ENCODE data around the gene GNAI1. TPM values are rescaled to one million over a fixed set of nuclear protein-coding genes. Genes with fewer than 3 reads are reported as not detected.

GNAI1 gene
- total RNA-seq, 1 donor from 2014 or later = 13.7 TPM

GRCh38 chr7:80129785-80130184, 4.8 kb upstream of the GNAI1 start:
- intact Hi-C loops (cut with micrococcal nuclease) = loop anchor here (10.0 kb wide), 1 partner anchor 145 kb away; no protein-coding TSS in a partner anchor
- DNase-seq (no peak), ATAC-seq (no peak)

- intact Hi-C loops (cut with micrococcal nuclease) = loop anchor here (10.0 kb wide), 1 partner anchor 143 kb away; no protein-coding TSS in a partner anchor
- DNase-seq (no peak), ATAC-seq (no peak)
Observed at GRCh38 chr7:80131675-80132435, 2.8 kb upstream of the GNAI1 start.

- ATAC-seq (no peak), DNase-seq (no peak)
- intact Hi-C loops (cut with micrococcal nuclease) = loop anchor here (10.0 kb wide), 1 partner anchor 142 kb away; no protein-coding TSS in a partner anchor
Observed at GRCh38 chr7:80132594-80132993, 2.0 kb upstream of the GNAI1 start.

GRCh38 chr7:80133361-80134114, 1.1 kb upstream of the GNAI1 start:
- intact Hi-C loops (cut with micrococcal nuclease) = loop anchor here (10.0 kb wide), 1 partner anchor 141 kb away; no protein-coding TSS in a partner anchor
- ATAC-seq (no peak), DNase-seq (no peak)

- ATAC-seq = peak; percentile 30
- no peak for DNase-seq
- intact Hi-C loops (cut with micrococcal nuclease) = loop anchor here (10.0 kb wide), 1 partner anchor 141 kb away; no protein-coding TSS in a partner anchor
Observed at GRCh38 chr7:80134115-80134535, 506 bp upstream of the GNAI1 start.

GRCh38 chr7:80135309-80136104, 876 bp downstream of the GNAI1 start:
- ATAC-seq (peak; percentile 72), DNase-seq (peak; percentile 61)
- intact Hi-C loops (cut with micrococcal nuclease) = loop anchor here (10.0 kb wide), 1 partner anchor 139 kb away; no protein-coding TSS in a partner anchor

GRCh38 chr7:80136261-80137055, 1.8 kb downstream of the GNAI1 start:
- DNase-seq (no peak), ATAC-seq (no peak)
- intact Hi-C loops (cut with micrococcal nuclease) = loop anchor here (10.0 kb wide), 1 partner anchor 138 kb away; no protein-coding TSS in a partner anchor

GRCh38 chr7:80137410-80137809, 2.8 kb downstream of the GNAI1 start:
- ATAC-seq (no peak), DNase-seq (no peak)
- intact Hi-C loops (cut with micrococcal nuclease) = loop anchor here (10.0 kb wide), 1 partner anchor 137 kb away; no protein-coding TSS in a partner anchor

- DNase-seq = no peak
- intact Hi-C loops (cut with micrococcal nuclease) = loop anchor here (10.0 kb wide), 1 partner anchor 136 kb away; no protein-coding TSS in a partner anchor
- ATAC-seq = no peak
Observed at GRCh38 chr7:80139236-80139635, 4.6 kb downstream of the GNAI1 start.

- intact Hi-C loops (cut with micrococcal nuclease) = no loop called here
- DNase-seq = no peak
- ATAC-seq = no peak
Observed at GRCh38 chr7:80140388-80140787, 5.8 kb downstream of the GNAI1 start.

- intact Hi-C loops (cut with micrococcal nuclease) = no loop called here
- no peak for DNase-seq
- no peak for ATAC-seq
Observed at GRCh38 chr7:80141376-80141775, 6.7 kb downstream of the GNAI1 start.

- ATAC-seq (no peak), DNase-seq (no peak)
- intact Hi-C loops (cut with micrococcal nuclease) = no loop called here
Observed at GRCh38 chr7:80142853-80143580, 8.4 kb downstream of the GNAI1 start.

- DNase-seq (no peak), ATAC-seq (no peak)
- intact Hi-C loops (cut with micrococcal nuclease) = no loop called here
Observed at GRCh38 chr7:80145780-80146422, 11.3 kb downstream of the GNAI1 start.

GRCh38 chr7:80146545-80147182, 12.0 kb downstream of the GNAI1 start:
- intact Hi-C loops (cut with micrococcal nuclease) = no loop called here
- no peak for ATAC-seq
- no peak for DNase-seq

GRCh38 chr7:80147543-80148391, 13.1 kb downstream of the GNAI1 start:
- no peak for DNase-seq
- no peak for ATAC-seq

More at GRCh38 chr7:80147543-80148391, 13.1 kb downstream of the GNAI1 start:
- intact Hi-C loops (cut with micrococcal nuclease) = no loop called here

Data from left ventricle myocardium superior (tissue), 1 donor.